Activated T-helper 1 cell treated with anti-CD3 and anti-CD28 coated beads, Interleukin-2, amount 50 U/mL, for 16 hours (primary cell): ENCODE results near the gene TPCN1.

ENCODE experiments used
- DNase-seq, 2 donors: peaks; one replicate each; pipeline ENCODE4 v3.0.0-alpha.2; 2020; ENCODE audit warnings: low read depth in 1 of 2, low spot score in 1 of 2

The TPCN1 gene

DNA sequence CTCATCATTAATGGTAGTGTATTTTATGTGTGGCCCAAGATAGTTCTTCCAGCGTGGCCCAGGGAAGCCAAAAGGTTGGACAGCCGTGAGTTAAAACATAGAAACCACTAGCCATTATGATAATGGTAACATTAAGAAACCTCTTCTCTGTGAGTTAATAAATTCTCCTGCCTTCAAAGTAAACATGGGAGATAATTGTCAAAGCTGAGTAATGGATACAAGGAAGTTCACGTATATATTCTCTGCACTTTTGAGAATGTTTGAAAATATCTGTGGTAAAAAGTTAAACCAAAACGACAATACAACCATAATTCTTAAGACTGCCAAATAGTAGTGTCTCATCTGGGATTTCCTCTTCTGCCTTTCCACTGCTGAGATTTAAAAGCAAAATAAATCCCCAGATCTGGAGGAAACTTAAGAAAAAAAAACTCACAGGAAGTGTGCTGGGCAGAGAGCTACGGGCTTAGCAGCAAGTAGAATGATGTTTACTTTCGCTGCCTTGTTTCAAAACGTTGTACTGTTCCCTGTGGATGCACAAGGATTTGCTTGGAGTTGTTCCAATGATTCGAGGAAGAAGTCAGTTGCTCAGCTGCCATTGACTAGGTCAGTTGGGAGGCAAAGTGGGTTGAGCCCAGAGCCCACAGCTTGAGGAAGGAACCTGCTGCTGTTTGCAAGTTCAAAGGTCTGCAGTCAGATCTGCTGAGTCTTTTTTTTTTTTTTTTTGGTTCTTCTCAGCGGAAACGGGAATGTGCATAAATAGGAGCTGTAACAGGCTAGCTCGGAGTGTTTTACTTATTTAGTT, 1.7 kb downstream of the TPCN1 start:
- no peak for DNase-seq

DNA sequence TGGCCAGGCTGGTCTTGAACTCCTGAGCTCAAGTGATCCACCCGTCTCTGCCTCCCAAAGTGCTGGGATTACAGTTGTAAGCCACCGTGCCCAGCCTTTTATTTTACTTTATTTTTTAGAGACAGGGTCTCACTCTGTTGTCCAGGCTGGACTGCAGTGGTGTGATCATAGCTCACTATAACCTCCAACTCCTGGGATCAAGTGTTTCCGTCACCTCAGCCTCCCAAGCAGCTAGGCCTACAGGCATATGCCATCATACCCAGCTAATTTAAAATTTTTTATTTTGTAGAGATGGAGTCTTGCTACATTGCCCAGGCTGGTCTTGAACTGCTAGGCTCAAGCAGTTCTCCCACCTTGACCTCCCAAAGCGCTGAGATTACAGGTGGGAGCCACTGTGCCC, 3.7 kb downstream of the TPCN1 start:
- DNase-seq = no peak

DNA sequence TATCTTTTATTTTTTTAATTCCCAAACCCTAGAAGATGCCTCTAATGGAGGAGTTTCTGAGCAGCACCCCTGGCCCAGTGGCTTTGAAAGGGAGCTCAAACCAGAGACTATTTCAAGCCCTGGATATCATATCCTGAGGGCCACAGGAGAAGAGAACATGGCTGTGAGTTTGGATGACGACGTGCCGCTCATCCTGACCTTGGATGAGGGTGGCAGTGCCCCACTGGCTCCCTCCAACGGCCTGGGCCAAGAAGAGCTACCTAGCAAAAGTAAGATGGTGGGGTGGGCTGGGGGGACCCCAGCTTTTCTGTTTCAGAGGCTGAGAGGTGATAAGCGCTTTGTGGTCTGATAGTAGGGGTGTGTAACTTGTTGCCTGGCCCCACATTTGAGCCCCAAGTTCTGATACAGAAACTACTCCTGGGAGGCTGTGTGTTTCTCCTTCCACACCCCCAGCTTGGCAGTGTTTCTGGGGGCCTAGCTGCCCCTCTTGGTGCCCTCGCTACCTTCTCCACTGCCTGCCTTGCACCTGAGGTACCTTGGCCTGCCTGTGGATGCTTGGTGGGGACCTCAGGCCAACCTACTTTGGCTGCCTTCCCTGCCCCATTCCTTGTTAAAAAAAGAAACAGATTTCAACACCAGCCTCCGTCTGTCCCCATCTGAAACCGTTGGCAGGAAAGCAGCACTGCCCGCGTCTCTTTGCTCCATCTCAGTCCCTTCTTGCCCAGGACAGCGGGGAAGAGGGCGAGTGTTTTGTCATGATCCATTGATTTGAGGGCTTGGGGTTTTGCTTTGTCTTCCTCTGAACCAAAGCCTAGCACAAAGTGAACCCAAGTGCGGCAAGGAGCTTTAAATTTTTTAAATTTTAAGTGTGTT, 5.7 kb downstream of the TPCN1 start:
- no peak for DNase-seq

DNA sequence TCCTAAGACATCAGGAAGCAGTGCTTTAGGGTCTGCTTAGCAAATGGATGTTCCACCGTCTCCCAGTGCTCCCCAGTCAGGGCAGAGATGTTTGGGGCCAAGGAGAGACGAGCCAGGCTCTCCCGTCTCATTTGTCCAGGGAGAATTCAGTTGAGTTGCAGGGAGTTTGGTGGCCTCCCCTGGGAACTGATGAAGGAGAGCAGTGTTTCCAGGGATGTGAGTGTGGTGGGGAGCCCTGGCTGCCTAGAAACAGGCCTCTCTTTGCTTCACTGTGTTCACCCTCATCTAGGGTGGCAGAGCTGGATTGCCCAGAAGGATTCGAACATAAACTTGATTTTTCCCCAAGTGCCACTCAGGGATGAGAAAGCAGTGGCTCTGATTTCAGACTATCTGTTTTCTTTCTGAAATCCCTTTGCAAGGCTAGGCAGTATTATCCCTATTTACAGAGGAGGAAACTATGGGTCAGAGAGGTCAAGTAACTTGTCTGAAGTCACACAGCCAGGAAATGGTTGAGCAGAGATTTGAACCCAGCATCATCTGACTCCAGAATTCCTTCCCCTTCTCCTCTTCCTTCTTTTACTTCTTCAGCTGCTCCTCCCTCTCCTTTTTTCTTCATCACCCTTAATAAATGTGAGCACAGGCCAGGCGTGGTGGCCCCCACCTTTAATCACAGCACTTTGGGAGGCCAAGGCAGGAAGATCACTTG, 6.6 kb downstream of the TPCN1 start:
- DNase-seq = no peak

DNA sequence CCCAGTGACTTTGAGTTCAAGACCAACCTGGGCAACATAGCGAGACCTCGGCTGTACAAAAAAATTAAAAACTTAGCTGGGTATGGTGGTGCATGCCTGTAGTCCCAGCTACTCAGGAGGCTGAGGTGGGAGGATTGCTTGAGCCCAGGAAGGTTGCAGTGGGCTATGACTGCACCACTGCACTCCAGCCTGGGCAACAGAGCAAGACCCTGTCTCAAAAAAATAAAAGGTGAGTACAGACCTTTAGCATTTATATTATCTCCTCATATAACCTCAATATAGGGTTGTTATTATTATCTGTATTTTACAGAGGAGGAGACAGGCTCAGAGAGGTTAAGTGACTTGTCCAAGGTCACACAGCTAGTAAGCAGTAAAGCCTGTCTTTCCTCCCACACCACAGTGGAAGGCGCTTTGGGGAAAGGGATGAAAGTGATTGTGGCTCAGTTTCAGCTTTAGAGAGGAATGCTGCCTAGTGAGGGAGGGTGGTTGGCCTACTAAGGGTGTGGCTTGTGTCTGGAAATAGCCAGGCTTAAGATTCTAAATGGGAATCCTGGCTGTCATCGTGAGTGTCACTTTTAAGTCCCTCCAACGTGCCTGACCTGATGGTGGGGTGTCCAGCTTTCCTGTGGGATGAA, 7.2 kb downstream of the TPCN1 start:
- no peak for DNase-seq

DNA sequence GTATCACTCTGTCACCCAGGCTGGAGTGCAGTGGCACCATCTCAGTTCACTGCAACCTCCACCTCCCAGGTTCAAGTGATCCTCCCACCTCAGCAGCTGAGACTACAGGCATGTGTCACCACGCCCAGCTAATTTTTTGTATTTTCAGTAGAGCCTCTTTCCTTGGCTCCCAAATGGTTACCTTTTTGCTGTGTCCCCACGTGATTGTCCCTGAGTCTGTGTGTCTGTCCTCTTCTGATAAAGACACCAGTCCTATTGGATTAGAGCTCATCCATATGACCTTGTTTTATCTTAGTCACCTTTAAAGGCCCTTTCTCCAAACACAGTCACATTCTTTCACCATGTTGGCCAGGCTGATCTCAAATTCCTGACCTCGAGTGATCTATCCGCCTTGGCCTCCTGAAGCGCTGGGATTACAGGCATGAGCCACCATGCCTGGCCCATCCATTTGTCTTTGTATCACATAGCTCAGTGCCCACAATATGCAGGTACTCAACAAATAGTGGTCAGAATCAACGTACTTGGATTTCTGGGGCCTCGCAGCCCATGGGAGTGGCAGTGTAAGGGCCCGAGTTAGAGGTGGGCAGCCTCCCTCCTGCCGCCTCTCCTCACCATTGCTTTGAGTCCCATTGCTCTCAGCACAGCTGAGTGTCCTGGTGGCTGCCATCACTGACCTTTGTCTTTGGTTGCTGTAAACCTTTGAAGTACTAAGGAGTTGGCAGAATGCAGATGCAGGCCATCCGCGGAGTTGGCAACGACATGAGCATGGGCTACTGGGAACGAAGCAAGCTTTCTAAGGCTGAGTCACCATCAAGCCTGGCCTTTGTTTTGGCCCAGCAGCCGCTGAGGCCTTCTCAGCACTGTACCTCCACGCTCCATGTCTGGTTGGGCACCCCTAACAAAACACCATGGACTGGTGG, 9.3 kb downstream of the TPCN1 start:
- DNase-seq = no peak

DNA sequence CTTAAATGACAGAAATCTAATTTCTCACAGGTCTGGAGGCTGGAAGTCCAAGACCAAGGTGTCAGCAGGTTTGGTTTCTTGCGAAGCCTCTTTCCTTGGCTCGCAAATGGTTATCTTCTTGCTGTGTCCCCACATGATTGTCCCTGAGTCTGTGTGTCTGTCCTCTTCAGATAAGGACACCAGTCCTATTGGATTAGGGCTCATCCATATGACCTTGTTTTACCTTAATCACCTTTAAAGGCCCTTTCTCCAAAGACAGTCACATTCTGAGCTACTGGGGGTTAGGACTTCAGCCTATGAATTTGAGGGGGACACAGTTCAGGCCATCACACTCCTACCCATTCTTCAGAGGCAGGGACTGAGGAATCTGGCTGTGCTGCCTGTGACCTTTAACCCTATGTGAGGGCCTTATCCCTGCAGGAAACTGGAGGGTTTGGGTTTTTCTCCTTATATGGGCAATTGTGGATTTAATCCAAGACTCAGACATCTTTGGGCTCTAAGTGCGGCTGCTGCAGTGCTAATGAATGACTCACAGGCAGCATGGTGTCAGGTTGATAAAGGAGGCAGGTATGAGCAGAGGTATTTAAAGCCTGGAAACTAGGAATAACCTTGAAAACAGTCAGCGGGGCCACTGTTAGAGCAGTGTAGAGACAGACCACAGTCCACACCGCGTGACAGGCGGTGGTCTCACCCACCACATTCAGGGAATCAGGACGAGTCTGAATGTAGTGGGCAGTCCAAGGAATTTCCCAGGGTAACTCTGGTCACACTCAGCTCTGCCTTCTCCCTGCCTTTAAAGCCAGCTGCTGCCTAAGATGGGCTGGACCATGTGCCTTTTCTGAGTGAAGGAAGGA, 10.2 kb downstream of the TPCN1 start:
- DNase-seq = no peak

DNA sequence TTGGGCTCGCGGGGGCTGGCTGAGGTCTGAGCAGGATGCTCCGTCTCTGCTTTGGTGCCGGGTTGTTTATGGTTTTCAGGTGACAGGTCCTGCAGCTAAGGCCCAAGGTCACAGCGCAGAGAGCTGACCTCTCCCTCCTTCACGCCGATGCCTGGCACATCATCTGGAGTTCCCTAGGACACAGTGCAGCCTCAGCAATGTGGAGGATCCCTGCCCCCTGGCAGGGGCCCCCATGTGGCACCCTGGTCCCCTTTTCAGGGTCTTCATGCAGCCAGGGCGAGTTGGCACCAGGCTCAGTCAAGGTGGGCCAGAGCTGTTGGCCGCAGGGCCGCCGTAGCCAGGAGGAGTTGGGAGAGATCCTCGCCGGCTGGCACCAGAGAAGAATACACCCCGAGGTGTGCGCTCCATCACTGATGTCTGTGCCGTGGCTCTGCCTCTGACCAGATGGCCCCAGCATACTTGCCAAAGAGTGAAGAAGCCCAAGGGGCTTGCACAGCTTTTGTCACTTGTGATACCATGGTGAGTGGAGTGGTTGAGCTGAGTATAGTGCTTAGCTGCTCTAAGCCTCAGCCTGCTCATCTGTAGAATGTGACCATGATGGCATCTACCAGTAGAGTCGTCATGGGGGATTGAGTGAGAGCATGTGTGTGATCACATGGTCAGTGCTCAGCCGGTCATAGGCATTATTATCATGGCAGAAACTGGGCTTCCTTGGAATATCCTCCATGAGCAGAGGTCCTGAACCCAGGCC, 11.0 kb downstream of the TPCN1 start:
- DNase-seq = no peak

DNA sequence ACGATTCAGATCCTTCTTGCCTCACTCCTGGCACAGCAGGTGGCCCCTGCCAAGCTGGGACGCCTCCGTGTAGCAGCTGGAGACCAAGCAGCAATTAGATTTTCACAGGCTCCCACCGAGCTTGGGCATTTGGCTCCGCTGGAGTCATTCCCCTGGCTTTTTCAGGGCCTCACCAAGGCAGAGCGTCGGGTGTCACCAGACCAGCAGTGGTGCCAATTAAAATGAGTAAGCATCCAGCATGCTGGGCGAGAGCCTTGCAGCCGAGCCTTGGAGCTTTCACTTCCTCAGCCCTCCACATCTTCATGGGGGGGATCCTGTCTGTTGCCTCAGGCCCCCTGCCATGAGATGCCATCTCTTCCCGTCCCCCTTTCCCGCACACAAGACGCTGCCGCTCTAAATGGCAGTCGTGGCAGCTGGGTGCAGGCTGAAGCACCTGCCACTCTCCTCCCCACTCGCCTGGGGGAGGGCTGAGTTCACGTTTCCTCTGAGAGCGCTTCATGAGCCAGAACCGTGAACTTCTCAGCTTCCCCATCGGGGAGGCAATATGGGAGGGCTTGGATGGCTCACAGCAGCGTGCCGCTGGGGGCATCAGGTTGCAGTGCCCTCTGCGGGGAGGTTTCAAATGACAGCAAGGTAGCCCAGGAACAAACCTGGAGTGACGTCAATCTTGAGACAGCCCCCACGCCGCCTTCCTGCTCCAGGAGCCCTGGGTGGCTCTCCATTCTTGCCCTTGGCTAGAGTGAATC, 11.7 kb downstream of the TPCN1 start:
- peak; percentile 23 to 31 for DNase-seq

DNA sequence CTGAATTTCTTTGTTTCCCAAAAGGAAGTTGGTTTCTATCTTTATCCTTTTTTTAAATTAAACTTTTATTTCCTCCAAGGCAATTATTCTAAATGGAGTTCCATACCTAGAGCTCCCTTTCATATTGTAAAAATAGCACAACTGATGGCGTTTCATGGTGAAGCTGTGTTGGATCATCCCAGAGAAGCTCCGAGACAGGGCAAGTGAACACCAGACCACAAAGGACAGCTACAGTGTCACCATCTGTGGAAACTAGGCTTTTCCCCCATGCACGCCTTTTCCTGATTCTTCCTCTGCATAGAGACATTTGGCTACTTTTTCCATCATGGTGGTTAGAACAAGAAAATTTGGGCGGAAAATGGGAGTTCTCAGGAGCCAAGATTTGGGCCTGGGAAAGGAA, 12.7 kb downstream of the TPCN1 start:
- no peak for DNase-seq

DNA sequence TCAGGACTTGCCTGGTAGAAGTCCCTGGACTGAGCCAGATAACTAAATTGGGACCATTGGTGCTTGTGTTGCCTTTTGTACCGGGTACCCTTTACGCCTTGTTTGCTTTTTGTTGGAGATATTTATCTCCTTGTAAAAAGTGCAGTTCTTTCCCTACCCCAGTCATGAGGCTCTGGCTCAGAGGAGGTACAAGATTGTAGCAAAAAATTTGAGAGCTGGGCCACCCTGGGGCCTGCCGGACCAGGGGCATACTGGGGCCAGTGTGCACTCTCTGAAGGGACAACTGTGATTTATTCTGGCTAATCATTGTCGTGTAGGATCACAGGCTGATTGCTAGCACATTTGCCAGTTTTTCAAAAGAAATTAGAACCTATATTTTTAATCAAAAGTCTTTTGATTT, 13.2 kb downstream of the TPCN1 start:
- DNase-seq = no peak

DNA sequence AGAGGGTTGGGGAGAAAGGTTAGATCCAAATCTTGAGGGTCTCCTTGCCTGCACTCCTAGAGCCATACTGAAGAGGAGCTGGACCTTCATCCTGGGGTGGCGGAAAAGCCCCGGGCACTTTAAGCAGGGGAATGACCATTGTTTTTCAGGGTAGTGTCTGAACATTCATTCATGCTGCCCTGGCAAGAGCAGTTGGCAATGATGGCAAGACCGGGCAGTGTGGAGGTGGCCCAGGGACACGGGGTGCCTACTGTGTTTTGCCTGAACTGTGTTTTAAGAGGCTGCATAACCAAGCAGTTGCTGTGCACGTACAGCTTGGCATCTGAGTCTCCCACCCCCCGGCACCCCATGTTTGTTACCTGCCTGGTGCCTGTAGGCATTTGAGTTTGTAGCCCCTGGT, 14.7 kb downstream of the TPCN1 start:
- no peak for DNase-seq

DNA sequence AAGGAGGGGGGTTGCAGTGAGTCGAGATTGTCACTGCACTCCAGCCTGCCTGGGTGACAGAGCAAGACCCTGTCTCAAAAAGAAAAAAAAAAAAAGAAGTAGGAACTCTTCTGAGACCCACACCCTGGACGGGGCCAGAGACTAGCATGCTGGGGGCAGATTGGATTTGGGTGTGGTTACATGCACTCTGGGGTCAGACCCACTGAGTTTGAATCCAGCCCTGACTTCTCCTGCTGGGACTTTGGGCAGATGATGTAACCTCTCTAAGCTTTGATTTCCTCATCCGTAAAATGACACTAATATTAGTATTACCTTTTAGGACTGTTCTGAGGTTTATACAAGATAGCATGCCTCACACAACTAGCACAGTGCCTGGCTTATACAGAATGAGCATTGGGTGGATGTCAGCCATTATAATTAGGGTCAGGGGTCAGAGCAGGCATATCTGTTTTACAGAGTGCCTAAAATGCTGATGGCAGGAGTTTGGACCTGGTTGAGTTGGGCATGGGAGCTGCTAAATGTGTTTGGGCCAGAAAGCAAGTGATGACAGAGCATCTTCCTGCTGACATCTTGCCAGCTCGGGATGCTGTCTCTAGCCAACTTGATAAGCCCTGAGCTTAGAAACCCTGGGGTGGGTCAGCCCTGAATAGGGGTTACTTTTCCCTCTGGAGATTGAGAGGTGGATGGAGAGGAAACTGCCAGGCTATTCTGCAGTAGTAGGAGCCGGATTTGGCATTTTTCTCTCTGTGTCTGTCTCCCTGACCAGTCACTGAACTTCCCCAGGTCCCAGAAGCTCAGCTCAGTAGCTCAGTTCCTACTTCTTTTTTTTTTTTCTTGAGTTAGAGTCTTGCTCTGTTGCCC, 15.5 kb downstream of the TPCN1 start:
- no peak for DNase-seq

DNA sequence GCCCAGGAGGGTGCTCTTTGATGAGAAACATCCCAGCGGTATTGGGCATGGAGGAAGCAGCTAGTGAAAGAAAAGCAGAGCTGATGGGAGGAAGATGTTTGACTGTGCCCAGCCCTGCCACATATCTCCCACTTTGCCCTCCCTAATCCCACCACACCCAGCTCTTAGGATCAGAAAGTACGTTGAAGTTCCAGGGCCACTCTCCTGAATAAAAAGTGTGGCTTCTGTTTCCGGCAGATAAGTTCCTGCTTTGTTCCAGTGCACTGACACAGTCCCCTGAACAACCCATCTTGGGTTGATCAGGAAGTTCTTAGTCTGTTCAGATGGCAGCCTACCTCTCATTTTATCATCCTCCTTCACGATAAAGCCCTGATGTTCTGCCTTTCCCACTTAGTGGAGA, 16.5 kb downstream of the TPCN1 start:
- DNase-seq = no peak

DNA sequence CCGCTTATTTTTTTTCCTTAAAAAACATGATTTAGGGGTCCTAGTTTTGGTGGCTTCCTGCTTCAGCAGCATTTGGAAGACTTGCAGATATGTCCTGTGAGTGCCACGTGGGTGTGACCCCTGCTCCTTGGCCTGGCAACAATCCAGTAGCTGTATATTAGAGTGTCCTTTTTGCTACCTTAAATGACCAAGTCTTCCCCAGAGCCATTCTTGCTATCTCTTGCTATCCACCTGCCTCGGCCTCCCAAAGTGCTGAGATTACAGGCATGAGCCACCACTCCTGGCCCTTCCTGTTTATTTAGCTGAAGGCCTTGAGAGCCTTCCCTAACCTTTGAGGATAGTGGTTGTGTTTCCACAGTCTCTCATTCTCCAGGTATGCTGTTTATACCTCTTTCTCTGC, 17.0 kb downstream of the TPCN1 start:
- DNase-seq = no peak

DNA sequence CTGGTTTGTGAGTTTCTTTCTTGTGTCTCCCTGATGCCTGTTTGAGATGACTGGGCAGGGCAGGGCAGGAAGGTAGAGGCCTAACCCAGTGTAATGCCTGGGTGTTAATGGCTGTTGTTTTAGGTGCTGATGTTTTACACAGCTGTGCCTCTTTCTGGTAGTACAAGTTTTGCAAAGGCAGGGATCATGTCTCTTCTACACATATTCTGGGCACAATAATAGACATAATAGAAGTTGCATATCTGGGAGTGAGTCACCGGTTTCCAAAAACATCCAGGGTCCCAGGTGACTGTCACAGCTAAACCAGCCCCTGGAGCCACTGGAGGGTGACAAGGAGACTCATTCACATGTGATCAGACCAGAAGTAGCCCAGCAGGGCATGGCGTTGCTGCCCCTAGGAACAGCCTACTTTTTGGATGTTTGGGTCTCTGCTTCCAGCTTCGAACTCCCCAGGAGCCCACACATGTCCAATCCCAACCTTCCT, 18.1 kb downstream of the TPCN1 start:
- no peak for DNase-seq

DNA sequence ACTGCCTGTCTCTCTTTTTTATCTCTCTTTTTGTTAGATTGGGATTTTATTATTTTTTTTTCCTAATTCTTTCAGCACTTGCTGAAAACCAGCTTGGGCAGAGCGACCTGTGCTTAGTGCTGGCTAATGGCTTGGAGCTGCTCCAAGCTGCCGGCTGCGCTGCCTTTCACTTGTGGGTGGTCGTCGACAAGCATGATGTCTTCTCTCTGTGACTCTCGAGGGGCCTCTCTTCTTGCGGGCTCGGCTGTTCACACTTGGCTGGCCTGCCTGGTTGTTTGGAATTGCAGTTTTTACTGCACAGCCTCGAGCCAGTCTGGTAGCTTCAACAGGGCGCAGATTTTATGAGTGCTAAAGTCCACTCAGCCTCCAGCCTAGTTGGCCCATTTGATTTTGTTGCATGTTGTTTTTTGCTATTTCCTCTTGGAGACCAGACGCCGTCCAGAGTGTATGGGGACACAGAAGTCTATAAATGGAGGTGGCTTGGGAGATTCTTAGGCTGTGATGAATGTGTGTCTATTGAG, 18.6 kb downstream of the TPCN1 start:
- no peak for DNase-seq
